ENCODE data around the gene UROC1. TPM values are rescaled to one million over a fixed set of nuclear protein-coding genes. Genes with fewer than 3 reads are reported as not detected.

The UROC1 gene
- total and polyA plus RNA-seq, 2 experiments from 2014 or later, result not detected

DNA sequence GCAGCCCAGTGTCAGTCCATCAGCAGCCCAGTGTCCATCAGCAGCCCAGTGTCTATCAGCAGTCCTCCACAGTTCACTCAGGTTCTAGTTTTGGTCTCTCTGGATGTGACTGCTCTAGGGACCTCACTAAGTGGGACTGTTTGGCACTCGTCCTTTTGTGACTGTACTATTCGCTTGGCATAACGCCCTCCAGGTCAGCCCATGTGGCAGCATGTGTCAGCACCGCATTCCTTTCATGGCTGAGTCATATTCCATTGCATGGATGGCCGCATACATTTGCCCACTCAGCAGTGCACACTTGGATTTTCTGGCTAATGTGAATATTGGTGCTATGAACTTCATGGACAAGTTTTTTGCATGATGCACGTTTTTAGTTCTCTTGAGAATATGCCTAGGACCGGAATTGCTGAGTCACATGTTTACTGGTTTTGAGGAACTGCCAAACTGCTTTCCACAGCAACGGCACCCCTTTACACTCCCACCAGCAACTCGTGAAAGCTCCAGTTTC is 22.8 kb upstream of the UROC1 start:
- Histone ChIP-seq H3K9me2 (ENCODE audit: insufficient read depth) (no peaks in the 10 kb centered on the region), H2AFZ (no peak overlapping the region), H3K27me3 (ENCODE audit: insufficient read depth) (peaks cover 11% of the 10 kb centered on the region; the same call in 1 of the 2 replicates), H3F3A (replicated peaks; ENCODE audit: low read depth) (0 out of 2 replicates have a peak, but pooled peaks cover 5% of the 10 kb centered on the region), H4K20me1 (replicated peaks; ENCODE audit: insufficient read depth) (no peaks in the 10 kb centered on the region), H3K4me1 (ENCODE audit: insufficient read depth) (no peaks in the 10 kb centered on the region; the same call in 1 of the 2 replicates), H3K36me3 (ENCODE audit: insufficient read depth) (no peaks in the 10 kb centered on the region), H3K4me3 (no peak overlapping the region), H3K4me2 (no peak overlapping the region), H3K27ac (ENCODE audit: low read depth) (no peak overlapping the region), H3K79me2 (replicated peaks; ENCODE audit: insufficient read depth) (no peaks in the 10 kb centered on the region)
- DNase-seq (ENCODE audit: low spot score), result no peak
- Mint-ChIP-seq H3K27me3 (ENCODE audit: insufficient read depth, low read depth, poor library complexity) (peaks cover 8% of the 10 kb centered on the region), H3K27ac (no peak overlapping the region), H3K4me3 (no peak overlapping the region), H3K36me3 (ENCODE audit: low read depth) (peaks cover 3% of the 10 kb centered on the region; the same call in 1 of the 3 replicates), H3K4me1 (peaks cover 6% of the 10 kb centered on the region; the same call in 2 of the 3 replicates), H3K9me3 (no peaks in the 10 kb centered on the region)
- TF ChIP-seq, protein P1, sequence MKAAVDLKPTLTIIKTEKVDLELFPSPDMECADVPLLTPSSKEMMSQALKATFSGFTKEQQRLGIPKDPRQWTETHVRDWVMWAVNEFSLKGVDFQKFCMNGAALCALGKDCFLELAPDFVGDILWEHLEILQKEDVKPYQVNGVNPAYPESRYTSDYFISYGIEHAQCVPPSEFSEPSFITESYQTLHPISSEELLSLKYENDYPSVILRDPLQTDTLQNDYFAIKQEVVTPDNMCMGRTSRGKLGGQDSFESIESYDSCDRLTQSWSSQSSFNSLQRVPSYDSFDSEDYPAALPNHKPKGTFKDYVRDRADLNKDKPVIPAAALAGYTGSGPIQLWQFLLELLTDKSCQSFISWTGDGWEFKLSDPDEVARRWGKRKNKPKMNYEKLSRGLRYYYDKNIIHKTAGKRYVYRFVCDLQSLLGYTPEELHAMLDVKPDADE (IDR thresholded peaks at IDR 0.05), result no peak
- TF ChIP-seq, protein P2, sequence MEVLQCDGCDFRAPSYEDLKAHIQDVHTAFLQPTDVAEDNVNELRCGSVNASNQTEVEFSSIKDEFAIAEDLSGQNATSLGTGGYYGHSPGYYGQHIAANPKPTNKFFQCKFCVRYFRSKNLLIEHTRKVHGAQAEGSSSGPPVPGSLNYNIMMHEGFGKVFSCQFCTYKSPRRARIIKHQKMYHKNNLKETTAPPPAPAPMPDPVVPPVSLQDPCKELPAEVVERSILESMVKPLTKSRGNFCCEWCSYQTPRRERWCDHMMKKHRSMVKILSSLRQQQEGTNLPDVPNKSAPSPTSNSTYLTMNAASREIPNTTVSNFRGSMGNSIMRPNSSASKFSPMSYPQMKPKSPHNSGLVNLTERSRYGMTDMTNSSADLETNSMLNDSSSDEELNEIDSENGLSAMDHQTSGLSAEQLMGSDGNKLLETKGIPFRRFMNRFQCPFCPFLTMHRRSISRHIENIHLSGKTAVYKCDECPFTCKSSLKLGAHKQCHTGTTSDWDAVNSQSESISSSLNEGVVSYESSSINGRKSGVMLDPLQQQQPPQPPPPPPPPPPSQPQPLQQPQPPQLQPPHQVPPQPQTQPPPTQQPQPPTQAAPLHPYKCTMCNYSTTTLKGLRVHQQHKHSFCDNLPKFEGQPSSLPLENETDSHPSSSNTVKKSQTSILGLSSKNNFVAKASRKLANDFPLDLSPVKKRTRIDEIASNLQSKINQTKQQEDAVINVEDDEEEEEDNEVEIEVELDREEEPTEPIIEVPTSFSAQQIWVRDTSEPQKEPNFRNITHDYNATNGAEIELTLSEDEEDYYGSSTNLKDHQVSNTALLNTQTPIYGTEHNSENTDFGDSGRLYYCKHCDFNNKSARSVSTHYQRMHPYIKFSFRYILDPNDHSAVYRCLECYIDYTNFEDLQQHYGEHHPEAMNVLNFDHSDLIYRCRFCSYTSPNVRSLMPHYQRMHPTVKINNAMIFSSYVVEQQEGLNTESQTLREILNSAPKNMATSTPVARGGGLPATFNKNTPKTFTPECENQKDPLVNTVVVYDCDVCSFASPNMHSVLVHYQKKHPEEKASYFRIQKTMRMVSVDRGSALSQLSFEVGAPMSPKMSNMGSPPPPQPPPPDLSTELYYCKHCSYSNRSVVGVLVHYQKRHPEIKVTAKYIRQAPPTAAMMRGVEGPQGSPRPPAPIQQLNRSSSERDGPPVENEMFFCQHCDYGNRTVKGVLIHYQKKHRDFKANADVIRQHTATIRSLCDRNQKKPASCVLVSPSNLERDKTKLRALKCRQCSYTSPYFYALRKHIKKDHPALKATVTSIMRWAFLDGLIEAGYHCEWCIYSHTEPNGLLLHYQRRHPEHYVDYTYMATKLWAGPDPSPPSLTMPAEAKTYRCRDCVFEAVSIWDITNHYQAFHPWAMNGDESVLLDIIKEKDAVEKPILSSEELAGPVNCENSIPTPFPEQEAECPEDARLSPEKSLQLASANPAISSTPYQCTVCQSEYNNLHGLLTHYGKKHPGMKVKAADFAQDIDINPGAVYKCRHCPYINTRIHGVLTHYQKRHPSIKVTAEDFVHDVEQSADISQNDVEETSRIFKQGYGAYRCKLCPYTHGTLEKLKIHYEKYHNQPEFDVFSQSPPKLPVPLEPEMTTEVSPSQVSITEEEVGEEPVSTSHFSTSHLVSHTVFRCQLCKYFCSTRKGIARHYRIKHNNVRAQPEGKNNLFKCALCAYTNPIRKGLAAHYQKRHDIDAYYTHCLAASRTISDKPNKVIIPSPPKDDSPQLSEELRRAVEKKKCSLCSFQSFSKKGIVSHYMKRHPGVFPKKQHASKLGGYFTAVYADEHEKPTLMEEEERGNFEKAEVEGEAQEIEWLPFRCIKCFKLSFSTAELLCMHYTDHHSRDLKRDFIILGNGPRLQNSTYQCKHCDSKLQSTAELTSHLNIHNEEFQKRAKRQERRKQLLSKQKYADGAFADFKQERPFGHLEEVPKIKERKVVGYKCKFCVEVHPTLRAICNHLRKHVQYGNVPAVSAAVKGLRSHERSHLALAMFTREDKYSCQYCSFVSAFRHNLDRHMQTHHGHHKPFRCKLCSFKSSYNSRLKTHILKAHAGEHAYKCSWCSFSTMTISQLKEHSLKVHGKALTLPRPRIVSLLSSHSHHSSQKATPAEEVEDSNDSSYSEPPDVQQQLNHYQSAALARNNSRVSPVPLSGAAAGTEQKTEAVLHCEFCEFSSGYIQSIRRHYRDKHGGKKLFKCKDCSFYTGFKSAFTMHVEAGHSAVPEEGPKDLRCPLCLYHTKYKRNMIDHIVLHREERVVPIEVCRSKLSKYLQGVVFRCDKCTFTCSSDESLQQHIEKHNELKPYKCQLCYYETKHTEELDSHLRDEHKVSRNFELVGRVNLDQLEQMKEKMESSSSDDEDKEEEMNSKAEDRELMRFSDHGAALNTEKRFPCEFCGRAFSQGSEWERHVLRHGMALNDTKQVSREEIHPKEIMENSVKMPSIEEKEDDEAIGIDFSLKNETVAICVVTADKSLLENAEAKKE (CRISPR knock-in tag; IDR thresholded peaks at IDR 0.05), result no peak
- TF ChIP-seq EZH2 (IDR thresholded peaks at IDR 0.05; ENCODE audit: low read depth, unreplicated experiment) (no peak), NANOG (IDR thresholded peaks at IDR 0.05; ENCODE audit: borderline replicate concordance) (no peak), ZNF331 (CRISPR knock-in tag; IDR thresholded peaks at IDR 0.05; ENCODE audit: low read depth) (no peak), POLR2AphosphoS5 (IDR thresholded peaks at IDR 0.05; ENCODE audit: low read depth) (no peak)
- no peak for ATAC-seq
